HG02852 (cell line): Measurements from ENCODE around the gene CERS4.
A peak's percentile ranks its signal among the peaks of the same experiment; 100 is the strongest.
"Not testable (repeated sequence)": the region's sequence is repeated elsewhere in the genome, so short reads cannot be mapped to it uniquely, and the experiment has no call there.

Experiments
- ATAC-seq: cut with Tn5 transposase; IDR thresholded peaks from one replicate; pipeline ENCODE4 v1.9.1; 2021; ENCODE audit warnings: mild to moderate bottlenecking, moderate library complexity; ENCODE audit not compliant: unreplicated experiment

Gene CERS4

GRCh38 chr19:8208922-8209461 lies at the start of gene CERS4:
TSS of gene CERS4 (plus strand) at chr19:8209370. CDS start at chr19:8251077, 41,707 bp downstream.
- peak; percentile 58 for ATAC-seq

GRCh38 chr19:8161135-8161646 lies 48.0 kb upstream of the CERS4 start:
- ATAC-seq, result no peak

GRCh38 chr19:8163759-8164158 lies 45.4 kb upstream of the CERS4 start:
- no peak for ATAC-seq

- ATAC-seq, result no peak
Observed at GRCh38 chr19:8167985-8168384, 41.2 kb upstream of the CERS4 start.

GRCh38 chr19:8168537-8168936 lies 40.6 kb upstream of the CERS4 start:
- ATAC-seq, result no peak

GRCh38 chr19:8174706-8175105 lies 34.5 kb upstream of the CERS4 start:
- no peak for ATAC-seq

GRCh38 chr19:8180018-8180417 lies 29.2 kb upstream of the CERS4 start:
- no peak for ATAC-seq

- ATAC-seq, result no peak
Observed at GRCh38 chr19:8184274-8184673, 24.9 kb upstream of the CERS4 start.

GRCh38 chr19:8185343-8186068 lies 23.7 kb upstream of the CERS4 start:
- no peak for ATAC-seq

- no peak for ATAC-seq
Observed at GRCh38 chr19:8192221-8192820, 16.8 kb upstream of the CERS4 start.

GRCh38 chr19:8194528-8195267 lies 14.5 kb upstream of the CERS4 start:
- no peak for ATAC-seq

GRCh38 chr19:8196271-8196927 lies 12.8 kb upstream of the CERS4 start:
- no peak for ATAC-seq

GRCh38 chr19:8203288-8204120 lies 5.7 kb upstream of the CERS4 start:
- not testable (repeated sequence) for ATAC-seq

GRCh38 chr19:8204961-8205360 lies 4.2 kb upstream of the CERS4 start:
- no peak for ATAC-seq

- no peak for ATAC-seq
Observed at GRCh38 chr19:8206147-8207087, 2.8 kb upstream of the CERS4 start.

- ATAC-seq, result not testable (repeated sequence)
Observed at GRCh38 chr19:8207326-8207725, 1.8 kb upstream of the CERS4 start.

- ATAC-seq, result peak; percentile 15
Observed at GRCh38 chr19:8208119-8208921, 850 bp upstream of the CERS4 start.
